GM19351 (cell line): ENCODE measurements around the gene SAA2.
A peak's percentile ranks its signal among the peaks of the same experiment; 100 is the strongest.
"Not testable (repeated sequence)": the region's sequence is repeated elsewhere in the genome, so short reads cannot be mapped to it uniquely, and the experiment has no call there.

Source experiments
- ATAC-seq: cut with Tn5 transposase; IDR thresholded peaks from one replicate; pipeline ENCODE4 v1.9.1; 2021; ENCODE audit warnings: mild to moderate bottlenecking, moderate library complexity; ENCODE audit not compliant: unreplicated experiment

The SAA2 gene

DNA sequence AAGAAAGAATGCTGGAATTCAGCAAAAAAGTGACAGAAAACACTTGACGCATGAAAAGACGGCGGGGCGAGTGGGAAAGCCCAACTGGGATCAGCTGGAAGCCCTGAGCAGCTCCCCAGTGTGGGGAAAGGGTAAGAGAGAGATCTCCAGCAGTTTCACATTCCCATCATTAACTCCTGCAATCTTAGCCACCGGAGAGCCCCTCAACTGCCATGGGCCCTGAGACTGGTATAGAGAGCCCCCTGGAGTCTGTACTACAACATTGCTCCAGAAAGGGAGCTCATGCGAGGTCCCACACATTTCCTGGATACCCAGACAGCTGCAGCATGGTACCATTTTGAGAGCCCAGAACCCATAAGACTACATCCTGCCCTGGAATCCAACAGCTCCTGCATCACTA is 44.7 kb downstream of the SAA2 start:
- peak; percentile 79 for ATAC-seq

DNA sequence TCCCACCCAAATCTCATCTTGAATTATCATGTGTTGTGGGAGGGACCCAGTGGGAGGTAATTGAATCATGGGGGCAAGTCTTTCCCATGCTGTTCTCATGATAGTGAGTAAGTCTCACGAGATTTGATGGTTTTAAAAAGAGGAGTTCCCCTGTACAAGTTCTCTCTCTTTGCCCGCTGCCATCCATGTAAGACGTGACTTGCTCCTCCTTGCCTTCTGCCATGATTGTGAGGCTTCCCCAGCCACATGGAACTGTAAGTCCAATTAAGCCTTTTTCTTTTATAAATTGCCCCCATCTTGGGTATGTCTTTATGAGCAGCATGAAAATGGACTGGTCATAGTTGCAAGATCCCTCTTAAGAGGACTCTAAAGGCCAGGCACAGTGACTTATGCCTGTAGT is 50.7 kb downstream of the SAA2 start:
- not testable (repeated sequence) for ATAC-seq

DNA sequence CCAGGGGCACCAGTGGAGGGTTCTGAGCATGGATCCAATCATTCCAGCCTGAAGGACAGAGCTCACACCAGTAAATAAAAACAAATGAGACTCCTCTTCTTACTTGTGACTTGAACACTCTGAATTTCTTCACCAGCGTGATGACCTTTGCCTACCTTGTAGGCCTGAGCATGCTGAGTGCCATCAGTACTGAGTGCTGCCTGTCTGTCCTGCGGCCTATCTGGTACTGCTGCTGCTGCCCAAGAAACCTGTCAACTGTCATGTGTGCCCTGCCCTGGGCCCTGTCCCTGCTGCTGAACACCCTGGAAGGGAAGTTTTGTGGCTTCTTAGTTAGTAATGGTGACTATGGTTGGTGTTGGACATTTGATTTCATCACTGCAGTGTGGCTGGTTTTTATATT is 51.9 kb downstream of the SAA2 start:
- ATAC-seq = no peak
